ENCODE results near the gene CCT6A. TPM values are rescaled to one million over a fixed set of nuclear protein-coding genes. Genes with fewer than 3 reads are reported as not detected.

The CCT6A gene
- total and polyA plus RNA-seq, 2 donors (not counting 1 experiment from before 2014, with no cell fraction given), result 40.3 to 71.3 TPM

GRCh38 chr7:56063500-56063881 lies 11.9 kb downstream of the CCT6A start:
- Histone ChIP-seq H2AFZ (ENCODE audit: insufficient read depth, low read depth, low read length, poor library complexity, severe bottlenecking) (peak overlapping the region; percentile 97), H3K9me3 (ENCODE audit: control extremely low read depth in 1 of 3, control insufficient read depth in 2 of 3, insufficient read depth in 1 of 3, low read length in 2 of 3) (no peaks in the 10 kb centered on the region), H3K4me1 (ENCODE audit: control insufficient read depth in 2 of 2, insufficient read depth in 2 of 2, low read length in 2 of 2) (peaks cover 5 to 12% of the 10 kb centered on the region in 2 donors), H3K79me2 (ENCODE audit: control insufficient read depth, insufficient read depth, low read length) (peaks cover 13% of the 10 kb centered on the region), H3K36me3 (replicated peaks in 1 of 2; ENCODE audit: control extremely low read depth in 1 of 2, control insufficient read depth in 1 of 2, extremely low read depth in 1 of 2, insufficient read depth in 2 of 2, low read length in 1 of 2) (peaks cover 17 to 34% of the 10 kb centered on the region in 2 experiments), H3K4me3 (ENCODE audit: control extremely low read depth in 1 of 5, extremely low read depth in 1 of 5, insufficient read depth in 1 of 5, low read depth in 2 of 5, low read length in 4 of 5) (peak overlapping the region in 4 of 5 experiments; percentile 77 to 94 (median 88)), H4K20me1 (ENCODE audit: control insufficient read depth, insufficient read depth, low read length, poor library complexity, severe bottlenecking) (no peaks in the 10 kb centered on the region), H3K27me3 (replicated peaks in 1 of 4; ENCODE audit: control extremely low read depth in 1 of 4, control insufficient read depth in 3 of 4, insufficient read depth in 4 of 4, low read length in 3 of 4) (no peaks in the 10 kb centered on the region), H3K27ac (ENCODE audit: low read length in 2 of 2) (peak overlapping the region; percentile 59 to 78), H3K4me2 (replicated peaks; ENCODE audit: low read depth, low read length, poor library complexity, severe bottlenecking) (peak overlapping the region; percentile 87), H3K9ac (ENCODE audit: low read length) (peak overlapping the region; percentile 83)
- Mint-ChIP-seq H3K4me3 (peak overlapping the region; percentile 86), H3K9me3 (ENCODE audit: insufficient read depth) (no peaks in the 10 kb centered on the region), H3K27me3 (no peaks in the 10 kb centered on the region), H3K27ac (peak overlapping the region; percentile 94), H3K4me1 (peaks cover 22% of the 10 kb centered on the region)
- no peak for TF ChIP-seq CTCF (IDR thresholded peaks at IDR 0.05)
- no peak for TF ChIP-seq EZH2 (IDR thresholded peaks at IDR 0.05; ENCODE audit: borderline replicate concordance, insufficient read depth, low read depth, low read length, poor library complexity, severe bottlenecking)
- ChIA-PET CTCF (interaction anchor here (0.9 to 1.7 kb wide), 2 partner anchors 12 to 30 kb away, joined by 3 to 4 read pairs; no protein-coding TSS in a partner anchor), POLR2A (no interaction called here)
- no peak for DNase-seq
- intact Hi-C loops (cut with micrococcal nuclease), result no loop called here
- ATAC-seq (ENCODE audit: low read depth), result no peak
- WGBS (ENCODE audit: insufficient coverage), result 96% methylated on average over 2 of the region's 7 CpGs

- Mint-ChIP-seq H3K27me3 (no peaks in the 10 kb centered on the region), H3K4me1 (peaks cover 22% of the 10 kb centered on the region), H3K9me3 (ENCODE audit: insufficient read depth) (no peaks in the 10 kb centered on the region), H3K4me3 (peak within 1 kb of the TSS; percentile 86), H3K27ac (peak within 1 kb of the TSS; percentile 94)
- Histone ChIP-seq H3K36me3 (replicated peaks in 1 of 2; ENCODE audit: control extremely low read depth in 1 of 2, control insufficient read depth in 1 of 2, extremely low read depth in 1 of 2, insufficient read depth in 2 of 2, low read length in 1 of 2) (peaks cover 17 to 31% of the 10 kb centered on the region in 2 experiments), H2AFZ (ENCODE audit: insufficient read depth, low read depth, low read length, poor library complexity, severe bottlenecking) (peak within 1 kb of the TSS; percentile 97), H3K79me2 (ENCODE audit: control insufficient read depth, insufficient read depth, low read length) (peaks cover 13% of the 10 kb centered on the region), H3K4me2 (replicated peaks; ENCODE audit: low read depth, low read length, poor library complexity, severe bottlenecking) (peak within 1 kb of the TSS; percentile 87), H3K9ac (ENCODE audit: low read length) (peak within 1 kb of the TSS; percentile 83), H3K4me1 (ENCODE audit: control insufficient read depth in 2 of 2, insufficient read depth in 2 of 2, low read length in 2 of 2) (peaks cover 5 to 12% of the 10 kb centered on the region in 2 donors), H3K9me3 (ENCODE audit: control extremely low read depth in 1 of 3, control insufficient read depth in 2 of 3, insufficient read depth in 1 of 3, low read length in 2 of 3) (no peaks in the 10 kb centered on the region), H3K4me3 (ENCODE audit: control extremely low read depth in 1 of 5, extremely low read depth in 1 of 5, insufficient read depth in 1 of 5, low read depth in 2 of 5, low read length in 4 of 5) (peak within 1 kb of the TSS; percentile 63 to 94 (median 83)), H3K27ac (ENCODE audit: low read length in 2 of 2) (peak within 1 kb of the TSS; percentile 59 to 78), H3K27me3 (replicated peaks in 1 of 4; ENCODE audit: control extremely low read depth in 1 of 4, control insufficient read depth in 3 of 4, insufficient read depth in 4 of 4, low read length in 3 of 4) (no peaks in the 10 kb centered on the region), H4K20me1 (ENCODE audit: control insufficient read depth, insufficient read depth, low read length, poor library complexity, severe bottlenecking) (no peaks in the 10 kb centered on the region)
- WGBS (ENCODE audit: insufficient coverage), result 2% methylated on average over 44 of the region's 49 CpGs
- ATAC-seq (ENCODE audit: low read depth) (peak; percentile 92), DNase-seq (peak; percentile 95)
- CTCF ChIA-PET, result interaction anchor here (0.7 to 2.8 kb wide), 5 partner anchors 10 to 810 kb away, joined by 3 to 22 read pairs (median 6); partner anchors contain the start of genes CCT6A and PSPH
- TF ChIP-seq CTCF (IDR thresholded peaks at IDR 0.05) (peak; percentile 21), EZH2 (IDR thresholded peaks at IDR 0.05; ENCODE audit: borderline replicate concordance, insufficient read depth, low read depth, low read length, poor library complexity, severe bottlenecking) (no peak)
- intact Hi-C loops (cut with micrococcal nuclease), result loop anchor here (1.0 kb wide), 2 partner anchors 13 to 30 kb away; partner anchors contain the start of genes CCT6A and PSPH
- POLR2A ChIA-PET, result interaction anchor here (1.0 to 2.3 kb wide), 2 partner anchors 13 to 30 kb away, joined by 4 to 25 read pairs; partner anchors contain the start of genes CCT6A and PSPH
Measured at GRCh38 chr7:56063882-56064625, 12.5 kb downstream of the CCT6A start, which contains the start of gene SUMF2. Gene SUMF2 (plus strand): TSS chr7:56064286. CDS start chr7:56064312, 26 bp downstream.

Measured in B cell (primary cell).